SK-N-SH (cell line): ENCODE results near the gene SART1. TPM values are rescaled to one million over a fixed set of nuclear protein-coding genes. Genes with fewer than 3 reads are reported as not detected.

Source experiments
- CTCF ChIA-PET: fragments of 300-600, 350-600 bp; formaldehyde crosslinking; extraction: SDS; loops from one replicate; lab custom pipeline; 2021; lab: Yijun Ruan, JAX
- POLR2A ChIA-PET: fragments of 350-600 bp; sonication (Branson Sonifier 250); formaldehyde crosslinking; extraction: SDS; loops from one replicate; lab custom pipeline; 2020; ENCODE audit warnings: antibody characterized with exemption, inconsistent platforms; lab: Yijun Ruan, JAX
- DNase-seq: peaks from one replicate; pipeline ENCODE4 v3.0.0; 2012
- H2AFZ ChIP-seq: fragments of 200-600 bp; sonication (generic); 2 replicates; pipeline ENCODE4 v1.8.1; 2016; ENCODE audit warnings: antibody characterized with exemption, mild to moderate bottlenecking, low read depth
- H3F3A ChIP-seq: fragments of 200-600 bp; sonication (generic); replicated peaks from 2 replicates; pipeline ENCODE3; 2016; ENCODE audit warnings: antibody characterized with exemption, mild to moderate bottlenecking; ENCODE audit not compliant: insufficient read depth
- H3K27ac ChIP-seq, 2 experiments: fragments of 200-500 bp in 1 of 2; fragments of 200-600 bp in 1 of 2; sonication (Bioruptor generic) in 1 of 2; sonication (generic), shearing (Covaris generic) in 1 of 2; 2 replicates each; pipeline versions ENCODE4 v1.5.1 to v1.6.1; 2014 to 2016; ENCODE audit warnings: low read depth in 2 of 2, inconsistent platforms in 1 of 2, low read length in 1 of 2, mild to moderate bottlenecking in 1 of 2, mixed read lengths in 1 of 2
- H3K27me3 ChIP-seq: fragments of 200-600 bp; sonication (generic), shearing (Covaris generic); 2 replicates; pipeline ENCODE4 v1.6.1; 2016; ENCODE audit warnings: mixed run types; ENCODE audit not compliant: insufficient read depth
- H3K36me3 ChIP-seq, 2 experiments: fragments of 200-500 bp in 1 of 2; fragments of 200-600 bp in 1 of 2; sonication (Bioruptor generic) in 1 of 2; sonication (generic) in 1 of 2; replicated peaks in 1 of 2; 2 replicates each; pipeline versions ENCODE3 to v1.5.1; 2014 to 2016; ENCODE audit warnings: low read length in 1 of 2, mild to moderate bottlenecking in 1 of 2; ENCODE audit not compliant: insufficient read depth in 2 of 2, control insufficient read depth in 1 of 2
- H3K4me1 ChIP-seq, 2 experiments: fragments of 200-500 bp in 1 of 2; fragments of 200-600 bp in 1 of 2; sonication (Bioruptor generic) in 1 of 2; sonication (generic), shearing (Covaris generic) in 1 of 2; 2 replicates each; pipeline versions ENCODE4 v1.5.1 to v1.6.1; 2014 to 2016; ENCODE audit warnings: low read depth in 1 of 2, low read length in 1 of 2, mixed run types in 1 of 2; ENCODE audit not compliant: insufficient read depth in 2 of 2, control insufficient read depth in 1 of 2
- H3K4me2 ChIP-seq: fragments of 200-600 bp; sonication (generic), shearing (Covaris generic); 2 replicates; pipeline ENCODE4 v1.6.1; 2017; ENCODE audit warnings: mixed run types
- H3K4me3 ChIP-seq, 2 experiments: fragments of 200-500 bp in 1 of 2; fragments of 200-600 bp in 1 of 2; sonication (Bioruptor generic) in 1 of 2; sonication (generic), shearing (Covaris generic) in 1 of 2; 2 replicates each; pipeline versions ENCODE4 v1.5.1 to v1.8.1; 2014 to 2016; ENCODE audit warnings: low read depth in 2 of 2, inconsistent platforms in 1 of 2, low read length in 1 of 2, mild to moderate bottlenecking in 1 of 2, mixed read lengths in 1 of 2, moderate library complexity in 1 of 2
- H3K79me2 ChIP-seq: fragments of 200-600 bp; sonication (generic); 2 replicates; pipeline ENCODE4 v1.8.1; 2017; ENCODE audit warnings: mild to moderate bottlenecking; ENCODE audit not compliant: insufficient read depth
- H3K9ac ChIP-seq: fragments of 200-600 bp; sonication (generic); 2 replicates; pipeline ENCODE4 v1.6.1; 2017; ENCODE audit warnings: mixed run types
- H3K9me2 ChIP-seq: fragments of 200-600 bp; sonication (generic); 2 replicates; pipeline ENCODE4 v1.6.1; 2017; ENCODE audit warnings: mixed run types
- H3K9me3 ChIP-seq: fragments of 200-600 bp; sonication (generic); 2 replicates; pipeline ENCODE4 v1.6.1; 2017; ENCODE audit warnings: mixed run types, mild to moderate bottlenecking, moderate library complexity
- H4K20me1 ChIP-seq: fragments of 200-600 bp; sonication (generic); 2 replicates; pipeline ENCODE4 v1.6.1; 2017; ENCODE audit warnings: mild to moderate bottlenecking, mixed run types; ENCODE audit not compliant: insufficient read depth
- EZH2phosphoT487 ChIP-seq: fragments of 200-600 bp; sonication (generic); IDR thresholded peaks from 2 replicates; pipeline ENCODE4 v1.6.1; 2017; ENCODE audit warnings: low read depth, mixed run types, mild to moderate bottlenecking, antibody characterized with exemption, moderate library complexity, borderline replicate concordance
- FOXM1 ChIP-seq: IDR thresholded peaks from 2 replicates; pipeline ENCODE4 v1.4.0; 2012; ENCODE audit warnings: low read depth, mild to moderate bottlenecking
- GATA2 ChIP-seq: sonication (generic); formaldehyde crosslinking; IDR thresholded peaks from 2 replicates; pipeline ENCODE4 v1.5.0; 2020; ENCODE audit warnings: mild to moderate bottlenecking, missing genetic modification reagents
- JUND ChIP-seq: IDR thresholded peaks from 2 replicates; pipeline ENCODE4 v1.4.0; 2012
- MAX ChIP-seq: IDR thresholded peaks from 2 replicates; pipeline ENCODE4 v1.4.0; 2012; ENCODE audit warnings: low read depth
- MEF2A ChIP-seq: IDR thresholded peaks from 2 replicates; pipeline ENCODE4 v1.4.0; 2012; ENCODE audit warnings: low read depth, borderline replicate concordance
- MXI1 ChIP-seq: IDR thresholded peaks from 2 replicates; pipeline ENCODE4 v1.6.1; 2012; ENCODE audit warnings: mild to moderate bottlenecking, low read depth, low read length, improper control_type of control experiment
- NFIC ChIP-seq: IDR thresholded peaks from 2 replicates; pipeline ENCODE4 v1.4.0; 2012; ENCODE audit warnings: borderline replicate concordance
- RAD21 ChIP-seq: IDR thresholded peaks from 2 replicates; pipeline ENCODE4 v1.6.1; 2012; ENCODE audit warnings: mild to moderate bottlenecking, low read length
- REST ChIP-seq: IDR thresholded peaks from 2 replicates; pipeline ENCODE4 v1.6.1; 2012; ENCODE audit warnings: mild to moderate bottlenecking, low read depth, low read length, moderate library complexity
- RFX5 ChIP-seq: IDR thresholded peaks from 2 replicates; pipeline ENCODE4 v1.6.1; 2012; ENCODE audit warnings: mild to moderate bottlenecking, improper control_type of control experiment, low read length
- RXRA ChIP-seq: IDR thresholded peaks from 2 replicates; pipeline ENCODE4 v1.4.0; 2012; ENCODE audit warnings: low read depth, mild to moderate bottlenecking, borderline replicate concordance
- SMC3 ChIP-seq: IDR thresholded peaks from 2 replicates; pipeline ENCODE4 v1.6.1; 2012; ENCODE audit warnings: low read depth, low read length, improper control_type of control experiment
- USF1 ChIP-seq: IDR thresholded peaks from 2 replicates; pipeline ENCODE4 v1.4.0; 2012; ENCODE audit warnings: low read depth, borderline replicate concordance
- ZBTB33 ChIP-seq: IDR thresholded peaks from 2 replicates; pipeline ENCODE4 v1.4.0; 2012; ENCODE audit warnings: low read depth, borderline replicate concordance
- WGBS: methylation state at CpG from one replicate; pipeline ENCODE4 v1.1.6; 2017; ENCODE audit warnings: low lambda C conversion rate; 5-methylcytosine and 5-hydroxymethylcytosine counted together
- polyA plus RNA-seq, 3 experiments: library from polyadenylated mRNA; depleted of rRNA; stranded (reverse); fragments of >200 nt; gene quantifications; 2 replicates each; pipeline ENCODE4 v1.2.3, GENCODE V29; 2012

SART1 gene
- polyA plus RNA-seq, 1 of the 3 experiments (the other 2 are of a cell fraction) = 73.6 TPM

- TF ChIP-seq REST = no peak
Measured at GRCh38 chr11:66007201-66007634, 45.7 kb downstream of the SART1 start (continued).

GRCh38 chr11:66008095-66008467, 46.5 kb downstream of the SART1 start:
- H3F3A ChIP-seq = peaks cover 41% of the 10 kb centered on the region
- peaks cover 24% of the 10 kb centered on the region for H3K79me2 ChIP-seq
- peaks cover 6 to 9% of the 10 kb centered on the region in 2 experiments; a peak in 2 of 4 replicates for H3K4me1 ChIP-seq
- ChIA-PET CTCF (interaction anchor here (0.9 to 2.3 kb wide), 2 partner anchors 14 to 37 kb away, joined by 4 to 23 read pairs; no protein-coding TSS in a partner anchor), POLR2A (interaction anchor here (1.6 kb wide), 1 partner anchor 37 kb away, joined by 6 read pairs; no protein-coding TSS in a partner anchor)
- no peak overlapping the region for H2AFZ ChIP-seq
- TF ChIP-seq REST (no peak), MAX (no peak), MXI1 (no peak), RAD21 (no peak), GATA2 (no peak), EZH2phosphoT487 (no peak), ZBTB33 (no peak), JUND (no peak), SMC3 (no peak), USF1 (no peak), FOXM1 (no peak), MEF2A (no peak), RFX5 (no peak), NFIC (no peak), RXRA (no peak)
- WGBS = 82% methylated on average over 2 of the region's 2 CpGs
- H3K4me3 ChIP-seq = no peak overlapping the region
- no peak for DNase-seq
- no peak overlapping the region for H3K27ac ChIP-seq
- H3K9me2 ChIP-seq = no peaks in the 10 kb centered on the region
- H3K4me2 ChIP-seq = no peak overlapping the region
- H3K9me3 ChIP-seq = no peaks in the 10 kb centered on the region
- H4K20me1 ChIP-seq = no peaks in the 10 kb centered on the region
- H3K27me3 ChIP-seq = no peaks in the 10 kb centered on the region
- H3K36me3 ChIP-seq = peaks cover 18% of the 10 kb centered on the region in 2 experiments
- H3K9ac ChIP-seq = no peak overlapping the region
